ENCODE data around the gene NHS. TPM values are rescaled to one million over a fixed set of nuclear protein-coding genes. Genes with fewer than 3 reads are reported as not detected.

The NHS gene
- total and polyA plus RNA-seq, 2 of the 13 experiments (the other 11 are each of a cell fraction or from before 2014, with no cell fraction given): 0.02 TPM; not detected in 1

DNA sequence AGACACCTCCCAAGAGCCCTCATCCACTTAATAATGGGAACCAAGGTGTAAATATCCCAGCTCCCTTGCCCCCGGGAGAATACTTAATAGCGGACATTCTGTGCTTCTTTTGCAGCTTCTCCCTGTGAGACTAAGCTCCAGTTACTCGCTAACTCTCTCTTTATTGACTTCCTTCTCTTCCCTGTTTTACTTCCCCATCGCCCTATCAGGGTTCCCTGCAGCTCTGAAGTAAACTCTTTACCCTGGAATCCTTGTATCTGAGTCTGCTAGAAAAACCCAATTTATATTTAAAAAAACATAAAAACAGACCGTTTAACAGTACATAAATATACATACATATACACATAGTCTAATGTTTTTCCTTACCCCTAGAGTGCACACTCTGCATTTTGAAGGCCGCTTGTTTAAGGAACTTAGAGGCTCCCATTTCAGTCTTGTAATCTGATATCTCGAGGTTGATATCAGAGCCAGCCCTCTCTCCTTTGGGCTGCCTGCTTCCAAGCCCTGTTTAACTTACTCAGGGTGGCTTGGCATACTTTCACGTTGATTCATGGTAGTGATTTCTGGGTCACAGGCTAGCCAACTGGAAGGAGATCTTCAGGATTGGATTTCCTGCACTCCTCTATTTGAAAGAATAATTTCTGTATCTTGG lies 184.9 kb downstream of the NHS start:
- in situ Hi-C loops (cut with HindIII; ENCODE audit: extremely low pct_ligation_motif_present, low pct_unique_long_range_greater_than_20kb): no loop called here
- no peak for TF ChIP-seq ZNF337 (CRISPR knock-in tag; IDR thresholded peaks at IDR 0.05; ENCODE audit: borderline replicate concordance, low read depth)
- TF ChIP-seq ZNF235 (CRISPR knock-in tag; IDR thresholded peaks at IDR 0.05; ENCODE audit: borderline replicate concordance): no peak
- TF ChIP-seq, protein P1, sequence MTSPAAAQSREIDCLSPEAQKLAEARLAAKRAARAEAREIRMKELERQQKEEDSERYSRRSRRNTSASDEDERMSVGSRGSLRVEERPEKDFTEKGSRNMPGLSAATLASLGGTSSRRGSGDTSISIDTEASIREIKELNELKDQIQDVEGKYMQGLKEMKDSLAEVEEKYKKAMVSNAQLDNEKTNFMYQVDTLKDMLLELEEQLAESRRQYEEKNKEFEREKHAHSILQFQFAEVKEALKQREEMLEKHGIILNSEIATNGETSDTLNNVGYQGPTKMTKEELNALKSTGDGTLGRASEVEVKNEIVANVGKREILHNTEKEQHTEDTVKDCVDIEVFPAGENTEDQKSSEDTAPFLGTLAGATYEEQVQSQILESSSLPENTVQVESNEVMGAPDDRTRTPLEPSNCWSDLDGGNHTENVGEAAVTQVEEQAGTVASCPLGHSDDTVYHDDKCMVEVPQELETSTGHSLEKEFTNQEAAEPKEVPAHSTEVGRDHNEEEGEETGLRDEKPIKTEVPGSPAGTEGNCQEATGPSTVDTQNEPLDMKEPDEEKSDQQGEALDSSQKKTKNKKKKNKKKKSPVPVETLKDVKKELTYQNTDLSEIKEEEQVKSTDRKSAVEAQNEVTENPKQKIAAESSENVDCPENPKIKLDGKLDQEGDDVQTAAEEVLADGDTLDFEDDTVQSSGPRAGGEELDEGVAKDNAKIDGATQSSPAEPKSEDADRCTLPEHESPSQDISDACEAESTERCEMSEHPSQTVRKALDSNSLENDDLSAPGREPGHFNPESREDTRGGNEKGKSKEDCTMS (CRISPR knock-in tag; conservative IDR thresholded peaks at IDR 0.05): no peak
- no peak for TF ChIP-seq ISL2 (CRISPR knock-in tag; IDR thresholded peaks at IDR 0.05)
- no peak for TF ChIP-seq EEA1 (CRISPR knock-in tag; IDR thresholded peaks at IDR 0.05; ENCODE audit: borderline replicate concordance)
- no peak for TF ChIP-seq HMGA1 (CRISPR knock-in tag; conservative IDR thresholded peaks at IDR 0.05)
- TF ChIP-seq STAG1 (CRISPR knock-in tag; IDR thresholded peaks at IDR 0.05): no peak
- Histone ChIP-seq H3K4me1 (ENCODE audit: insufficient read depth, low read length) (no peaks in the 10 kb centered on the region), H3K9ac (ENCODE audit: insufficient read depth, low read depth, low read length) (no peak overlapping the region), H3K27me3 (ENCODE audit: control insufficient read depth in 1 of 2, insufficient read depth in 2 of 2, low read length in 2 of 2) (no peaks in the 10 kb centered on the region), H3K9me3 (ENCODE audit: low read length) (no peaks in the 10 kb centered on the region), H3K4me2 (ENCODE audit: low read depth, low read length) (no peak overlapping the region), H4K20me1 (ENCODE audit: insufficient read depth, low read length) (no peaks in the 10 kb centered on the region), H3K27ac (ENCODE audit: extremely low read length, insufficient read depth, low read length) (no peak overlapping the region), H3K4me3 (replicated peaks in 1 of 3; ENCODE audit: insufficient read depth in 1 of 3, low read depth in 2 of 3, low read length in 3 of 3) (no peak overlapping the region), H3K36me3 (replicated peaks in 1 of 2; ENCODE audit: control insufficient read depth in 1 of 2, insufficient read depth in 2 of 2, low read length in 2 of 2) (no peaks in the 10 kb centered on the region), H3K79me2 (ENCODE audit: insufficient read depth, low read length) (no peaks in the 10 kb centered on the region), H2AFZ (ENCODE audit: low read length) (no peak overlapping the region)
- FAIRE-seq (no peak), ATAC-seq (no peak), DNase-seq (ENCODE audit: low spot score) (no peak)
- intact Hi-C loops (cut with micrococcal nuclease; ENCODE audit: unreplicated experiment): no loop called here
- 29% methylated on average over 8 of the region's 8 CpGs for WGBS (ENCODE audit: low lambda C conversion rate)
- no TSS peak for BruUV-seq (replicated peaks)
- ChIA-PET CTCF (ENCODE audit: low intra/inter-chr PET ratio, low total read pairs) (no interaction called here), POLR2A (no interaction called here)
